ENCODE measurements around the gene ACTL7B.
"Not testable (repeated sequence)": the region's sequence is repeated elsewhere in the genome, so short reads cannot be mapped to it uniquely, and the experiment has no call there.

Gene ACTL7B

GRCh38 chr9:108867829-108868228 is 12.0 kb upstream of the ACTL7B start:
- FAIRE-seq: no peak

- FAIRE-seq: no peak
Observed at GRCh38 chr9:108867116-108867515, 11.3 kb upstream of the ACTL7B start.

DNA sequence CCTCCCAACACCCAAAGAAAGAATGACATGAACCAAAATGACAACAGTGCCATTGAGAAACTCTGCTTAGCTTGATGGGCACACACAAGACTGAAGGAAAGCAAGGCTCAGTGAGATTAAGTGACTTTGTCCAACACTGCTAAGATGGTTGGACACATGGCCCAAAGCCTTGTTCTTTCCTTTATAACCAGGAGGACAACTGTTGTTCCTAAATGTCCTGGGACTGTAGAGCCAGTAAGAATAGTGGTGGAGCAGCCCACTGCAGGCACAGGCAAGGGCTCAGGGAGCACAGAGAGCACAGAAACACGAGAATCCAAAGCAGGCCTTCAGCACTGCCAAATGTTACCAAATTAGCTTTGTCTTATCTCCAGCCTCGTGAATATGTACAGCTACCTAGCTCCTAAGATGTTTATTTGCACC is 10.2 kb upstream of the ACTL7B start:
- no peak for FAIRE-seq

DNA sequence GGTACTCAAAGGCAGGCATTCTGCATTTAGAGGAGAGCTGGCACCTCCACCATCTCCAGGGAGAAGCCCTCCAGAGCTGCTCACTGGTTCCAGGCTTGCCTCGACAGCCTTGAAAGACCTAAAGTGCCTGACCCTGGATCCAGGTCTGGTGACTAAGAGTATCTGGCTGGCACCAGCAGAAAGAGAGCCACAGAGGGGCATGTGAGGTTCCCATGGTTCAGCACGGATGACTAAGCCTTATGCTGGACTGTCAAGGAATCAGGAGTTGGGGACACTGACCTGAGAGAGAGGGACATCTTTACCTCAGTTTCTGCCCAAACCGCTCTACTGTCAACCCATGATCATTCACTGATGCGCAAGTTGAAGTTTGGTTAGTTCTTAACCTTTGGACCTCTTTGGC is 9.3 kb upstream of the ACTL7B start:
- no peak for FAIRE-seq

DNA sequence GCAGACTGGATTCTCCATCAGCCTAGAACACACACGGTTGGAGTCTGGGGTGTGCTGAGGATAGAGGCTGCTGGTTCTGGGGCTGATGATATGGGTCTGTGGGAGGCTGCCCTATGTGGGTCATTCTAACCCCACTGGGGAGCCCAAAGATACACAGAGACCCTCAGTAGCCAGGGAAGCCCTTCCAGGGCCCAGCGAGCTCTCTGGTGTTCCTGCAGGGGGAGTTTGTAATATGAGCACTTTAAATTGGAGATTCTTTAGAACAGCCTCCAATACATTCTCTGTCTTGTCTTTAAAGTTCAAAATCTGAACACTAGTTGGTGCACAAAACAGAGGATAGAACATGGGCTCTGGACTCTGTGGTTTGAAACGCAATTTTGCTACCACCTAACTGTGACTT is 8.7 kb upstream of the ACTL7B start:
- no peak for FAIRE-seq

DNA sequence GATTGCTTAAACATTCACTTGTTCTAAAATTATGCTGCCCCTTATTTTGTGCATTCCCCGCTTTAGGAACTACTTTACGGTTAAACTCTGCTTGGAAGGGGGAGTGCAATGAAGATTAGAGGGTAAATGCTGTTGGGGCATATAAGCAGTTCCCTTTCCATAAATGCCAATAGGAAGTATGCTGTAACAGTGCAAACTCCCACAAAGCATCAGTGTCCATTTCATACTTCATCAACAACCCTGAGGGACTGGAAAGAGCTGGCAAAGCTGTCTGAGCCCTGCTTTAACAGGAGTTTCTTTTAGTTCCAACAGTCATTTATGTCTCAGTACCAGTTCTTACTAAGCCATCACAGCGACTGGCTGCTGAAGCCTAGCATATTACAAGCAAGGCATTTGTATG is 8.1 kb upstream of the ACTL7B start:
- no peak for FAIRE-seq

- no peak for FAIRE-seq
Observed at GRCh38 chr9:108861997-108862396, 6.2 kb upstream of the ACTL7B start, which contains the start of gene ACTL7A. Gene ACTL7A (plus strand): TSS chr9:108862266. CDS start chr9:108862323, 57 bp downstream.

DNA sequence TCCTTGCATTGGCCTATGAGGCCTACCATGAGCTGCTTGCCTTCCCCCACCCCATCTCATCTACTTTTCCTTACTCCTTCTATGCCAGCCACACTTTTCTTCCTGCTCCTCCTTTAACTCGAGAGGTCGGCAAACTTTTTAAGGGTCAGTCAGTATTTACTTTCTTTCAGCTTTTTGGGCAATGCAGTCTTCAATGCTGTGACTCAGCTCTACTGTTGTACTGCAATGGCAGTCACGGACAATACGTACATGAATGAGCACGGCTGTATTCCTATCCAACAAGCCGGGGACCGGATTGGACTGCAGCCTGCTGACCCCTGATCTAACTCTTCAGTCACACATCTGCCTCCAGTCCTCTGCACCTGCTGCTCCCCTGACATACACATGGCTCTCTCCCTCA is 5.7 kb upstream of the ACTL7B start:
- FAIRE-seq: no peak

GRCh38 chr9:108860764-108861163 is 5.0 kb upstream of the ACTL7B start:
- no peak for FAIRE-seq

GRCh38 chr9:108860354-108860753 is 4.6 kb upstream of the ACTL7B start:
- FAIRE-seq: no peak

DNA sequence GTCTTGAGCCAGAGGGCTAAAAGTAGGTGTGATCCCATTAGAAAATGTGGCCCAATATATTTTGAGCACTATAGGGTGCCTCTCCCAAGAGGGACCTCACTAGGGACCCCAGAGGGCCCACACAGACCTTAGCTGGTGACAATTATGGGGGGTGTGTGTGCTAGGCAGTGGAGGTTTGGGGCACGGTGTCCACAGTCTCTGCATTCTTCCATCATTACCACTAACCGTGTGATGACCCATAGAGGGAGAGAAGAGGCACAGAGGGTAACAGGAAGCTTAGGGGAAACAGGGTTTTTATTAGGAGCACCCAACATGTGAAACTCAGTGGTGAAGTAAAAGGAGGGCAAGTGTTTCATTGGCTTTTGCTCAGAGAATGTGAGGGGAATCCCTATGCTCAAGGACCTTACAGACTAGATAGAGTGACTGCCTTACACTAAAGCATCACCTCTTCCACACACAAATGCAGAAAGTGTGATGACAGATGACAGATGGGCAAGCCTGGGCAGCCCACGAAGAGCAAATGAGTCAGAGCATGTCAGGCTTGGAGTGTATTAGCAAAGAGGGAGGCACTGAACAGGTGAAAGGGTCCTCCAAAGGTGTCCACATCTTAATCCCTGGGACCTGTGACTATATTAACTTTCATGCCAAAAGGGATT is 3.8 kb upstream of the ACTL7B start:
- FAIRE-seq: no peak

GRCh38 chr9:108857572-108857971 is 1.8 kb upstream of the ACTL7B start:
- FAIRE-seq: no peak

DNA sequence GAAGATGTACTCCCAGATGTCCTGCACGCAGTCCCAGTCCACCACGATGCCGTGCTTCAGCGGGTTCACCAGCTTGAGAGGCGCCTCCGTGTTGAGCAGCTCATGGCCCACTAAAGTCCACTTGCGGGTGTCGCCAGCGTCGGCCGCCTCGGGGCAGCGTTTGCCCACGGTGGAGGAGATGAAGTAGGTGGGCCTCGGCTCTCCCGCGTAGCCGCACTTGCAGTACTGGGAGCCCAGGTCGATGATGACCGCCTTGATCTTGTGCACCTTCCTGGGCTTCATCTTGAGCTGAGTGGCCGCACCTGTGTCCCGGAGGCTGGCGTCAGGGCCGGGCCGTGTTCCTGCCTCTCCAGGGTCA is 278 bp downstream of the ACTL7B start:
- FAIRE-seq: no peak

GRCh38 chr9:108854641-108855528 is 901 bp downstream of the ACTL7B start:
- FAIRE-seq: no peak

DNA sequence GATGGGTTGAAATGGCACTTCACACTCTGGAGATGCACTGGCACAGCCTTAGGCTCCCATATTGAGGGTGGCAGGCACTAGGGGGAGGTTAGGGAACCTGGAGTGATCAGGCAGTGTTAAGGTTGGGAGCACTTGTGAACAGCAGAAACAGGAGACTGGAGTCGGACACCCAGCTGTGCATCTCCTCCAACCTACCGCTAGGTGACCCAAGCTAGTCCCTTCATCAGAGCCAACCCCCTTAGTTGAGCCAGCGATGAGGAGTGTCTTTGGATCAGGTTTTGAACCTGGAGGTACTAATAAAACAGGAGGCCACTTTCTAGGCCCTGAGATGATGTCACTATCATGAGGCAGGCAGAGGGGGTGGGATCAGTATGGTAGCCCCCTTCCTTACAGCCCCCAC is 1.7 kb downstream of the ACTL7B start:
- FAIRE-seq: no peak

DNA sequence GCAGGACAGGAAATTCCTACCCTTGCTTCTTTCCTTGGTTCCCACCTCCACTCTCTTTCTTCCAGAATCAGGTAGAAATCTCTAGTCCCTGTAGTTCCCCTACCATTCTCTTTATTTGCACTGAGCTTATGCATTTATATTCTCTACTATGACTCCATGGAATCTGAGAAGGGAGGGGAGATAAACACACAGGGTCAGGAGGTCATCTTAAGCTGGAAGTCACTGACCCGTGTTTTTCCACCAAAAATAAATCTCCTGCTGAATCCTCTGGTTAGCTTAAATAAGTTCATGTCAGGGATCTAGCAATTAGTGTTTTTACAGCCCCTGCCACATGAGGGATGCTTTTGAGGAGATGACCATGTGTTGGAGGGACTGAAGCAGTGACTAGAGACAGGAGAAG is 3.7 kb downstream of the ACTL7B start:
- FAIRE-seq: no peak

GRCh38 chr9:108851138-108851537 is 4.6 kb downstream of the ACTL7B start:
- no peak for FAIRE-seq

GRCh38 chr9:108850293-108850897 is 5.4 kb downstream of the ACTL7B start:
- no peak for FAIRE-seq

- not testable (repeated sequence) for FAIRE-seq
Observed at GRCh38 chr9:108848296-108848695, 7.5 kb downstream of the ACTL7B start.

- FAIRE-seq: no peak
Observed at GRCh38 chr9:108845947-108846346, 9.8 kb downstream of the ACTL7B start.

- FAIRE-seq: no peak
Observed at GRCh38 chr9:108845507-108845906, 10.3 kb downstream of the ACTL7B start.

- no peak for FAIRE-seq
Observed at GRCh38 chr9:108844856-108845255, 10.9 kb downstream of the ACTL7B start.

DNA sequence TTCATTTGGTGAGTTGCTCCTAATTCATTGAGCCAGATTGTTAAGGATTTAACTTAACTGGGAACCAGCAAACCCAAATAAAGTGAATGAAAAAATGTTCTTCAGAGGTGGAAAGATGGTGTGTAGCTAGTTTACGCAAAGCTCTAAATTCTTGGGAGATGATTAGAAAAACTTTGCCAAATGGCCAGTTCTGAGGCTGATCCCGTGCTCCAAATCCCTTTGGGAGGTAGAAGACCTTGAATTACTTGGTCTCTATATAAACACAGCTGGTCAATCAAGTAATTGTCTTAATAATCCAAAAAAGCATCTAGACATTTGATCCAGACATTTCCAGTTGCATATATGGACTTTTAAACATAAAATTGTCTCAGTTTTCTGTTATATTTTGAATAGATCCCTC is 11.4 kb downstream of the ACTL7B start:
- FAIRE-seq: no peak

Data from G401.6 (cell line).